Head of caudate nucleus (tissue), 42 donors: ENCODE results near the gene DLG2.
A peak's percentile ranks its signal among the peaks of the same experiment; 100 is the strongest.
"Not testable (repeated sequence)": the region's sequence is repeated elsewhere in the genome, so short reads cannot be mapped to it uniquely, and the experiment has no call there.

Experiments used
- DNase-seq, 42 donors: peaks; one replicate each; pipeline versions ENCODE4 v3.0.0 to v3.0.0-alpha.2; 2020 to 2021; ENCODE audit warnings: mixed read lengths in 7 of 42
- intact Hi-C: fragments of 100-400 bp; cut with DNase I; formaldehyde crosslinking; loops from one replicate; pipeline ENCODE4 v1.15.0; 2022

DLG2 gene

DNA sequence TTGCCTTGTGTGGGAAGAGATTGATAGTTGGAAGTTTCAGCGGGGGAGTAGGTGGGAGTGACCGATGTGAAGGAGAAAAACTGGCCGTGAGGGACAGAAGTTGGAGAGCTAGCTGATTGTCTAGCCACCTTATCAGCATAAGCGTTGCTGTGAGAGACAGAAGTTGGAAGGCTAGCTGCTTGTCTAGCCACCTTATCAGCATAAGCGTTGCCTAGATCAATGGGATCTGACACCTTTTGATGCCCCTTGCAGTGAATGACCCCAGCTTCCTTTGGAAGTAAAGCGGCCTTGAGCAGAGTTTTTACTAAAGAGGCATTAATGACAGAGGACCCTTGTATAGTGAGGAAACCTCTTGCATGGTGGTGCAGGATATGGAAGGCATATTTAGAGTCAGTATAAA is 2183.3 kb downstream of the DLG2 start:
- DNase-seq, result not testable (repeated sequence)

DNA sequence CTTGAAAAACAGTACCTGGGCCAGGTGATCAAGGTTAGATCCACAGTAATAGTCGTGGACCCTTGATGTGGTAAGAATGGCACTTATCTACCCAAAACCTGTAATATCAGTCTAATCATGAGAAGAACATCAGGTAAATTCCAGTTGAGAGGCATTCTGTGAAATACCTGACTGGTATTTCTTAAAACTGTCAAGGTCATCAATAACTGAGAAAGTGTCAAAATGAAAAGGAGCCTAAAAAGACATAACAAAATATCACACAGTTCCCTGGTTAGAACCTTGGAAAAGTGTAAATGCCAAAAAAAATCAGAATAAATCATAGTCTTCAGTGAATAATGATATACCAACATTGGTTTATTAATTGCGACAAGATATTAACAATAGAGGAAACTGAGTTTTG is 2185.5 kb downstream of the DLG2 start:
- no peak for DNase-seq
- intact Hi-C loops, result no loop called here

More for the DNA sequence above, 2183.3 kb downstream of the DLG2 start:
- intact Hi-C loops, result not testable (repeated sequence)

DNA sequence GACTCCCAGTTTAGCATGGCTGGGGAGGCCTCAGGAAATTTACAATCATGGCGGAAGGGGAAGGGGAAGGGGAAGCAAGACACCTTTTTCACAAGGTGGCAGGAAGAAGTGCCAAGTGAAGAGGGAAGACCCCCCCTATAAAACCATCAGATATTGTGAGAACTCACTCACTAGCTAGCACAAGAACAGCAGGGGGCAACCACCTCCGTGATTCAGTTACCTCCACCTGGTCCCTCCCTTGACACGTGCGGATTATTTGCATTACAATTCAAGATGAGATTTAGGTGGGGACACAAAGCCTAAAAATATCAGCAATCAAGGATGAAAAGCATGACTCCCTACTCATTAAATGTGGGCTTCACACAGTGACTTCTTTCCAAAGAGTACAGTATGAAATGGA is 2186.0 kb downstream of the DLG2 start:
- intact Hi-C loops, result no loop called here
- no peak for DNase-seq

DNA sequence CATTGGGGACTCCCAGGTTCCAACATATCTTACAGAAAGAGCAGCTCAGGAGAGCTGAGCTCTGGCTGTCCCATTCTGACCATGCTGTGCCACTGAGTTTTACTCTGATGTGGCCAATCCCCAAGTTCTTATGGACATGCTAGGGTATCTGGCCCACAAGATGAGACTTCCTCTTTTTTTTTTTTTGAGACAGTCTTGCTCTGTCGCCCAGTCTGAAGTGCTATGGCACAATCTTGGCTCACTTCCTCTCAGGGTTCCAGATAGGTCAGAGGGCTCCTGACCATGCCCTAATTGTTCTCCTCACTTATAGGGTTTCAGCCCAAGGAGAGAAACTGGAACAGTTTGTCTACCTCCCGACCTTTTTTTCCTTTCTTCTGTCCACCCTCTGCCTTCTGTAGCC is 2188.7 kb downstream of the DLG2 start:
- intact Hi-C loops, result no loop called here
- peak in 1 of 42 donors; percentile 8 for DNase-seq

DNA sequence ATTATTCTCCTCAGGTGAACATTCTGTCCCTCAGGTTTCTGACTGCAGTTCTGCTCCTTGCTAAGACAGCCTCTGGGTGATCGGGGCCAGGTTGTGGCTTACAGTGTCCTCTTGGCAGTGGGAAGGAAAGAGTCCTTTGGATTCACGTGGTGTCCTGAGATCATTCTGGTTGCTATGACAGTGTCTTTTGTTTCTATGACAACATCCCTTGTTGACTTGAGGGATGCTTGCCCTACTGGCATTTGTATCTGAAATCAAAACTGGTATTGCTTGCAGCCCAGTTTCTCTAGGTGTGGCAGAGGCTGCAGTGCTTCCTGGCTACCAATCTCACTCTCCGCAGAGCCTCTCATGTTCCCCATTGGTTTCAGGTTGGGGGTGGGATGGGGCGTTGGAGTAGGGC is 2189.2 kb downstream of the DLG2 start:
- DNase-seq, result no peak
- intact Hi-C loops, result no loop called here

DNA sequence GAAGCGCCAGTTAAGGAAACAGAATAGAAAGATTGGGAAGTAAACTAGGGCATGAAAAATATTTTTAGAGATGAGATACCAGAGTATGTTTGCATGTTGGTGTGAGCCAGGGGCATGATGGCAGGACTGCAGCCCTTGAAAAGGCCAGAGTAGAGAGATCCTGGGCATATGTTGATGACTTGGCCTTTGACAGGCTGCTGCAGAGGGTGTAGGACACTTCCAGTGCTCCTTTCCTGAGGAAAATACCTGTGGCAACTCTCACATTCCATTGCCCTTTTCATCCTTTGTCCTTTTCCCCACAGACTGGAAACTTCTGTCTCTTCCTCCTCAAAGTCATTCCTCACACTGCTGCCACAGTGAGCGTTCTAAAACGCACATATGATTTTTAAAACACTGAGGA is 2190.3 kb downstream of the DLG2 start:
- intact Hi-C loops, result no loop called here
- no peak for DNase-seq

DNA sequence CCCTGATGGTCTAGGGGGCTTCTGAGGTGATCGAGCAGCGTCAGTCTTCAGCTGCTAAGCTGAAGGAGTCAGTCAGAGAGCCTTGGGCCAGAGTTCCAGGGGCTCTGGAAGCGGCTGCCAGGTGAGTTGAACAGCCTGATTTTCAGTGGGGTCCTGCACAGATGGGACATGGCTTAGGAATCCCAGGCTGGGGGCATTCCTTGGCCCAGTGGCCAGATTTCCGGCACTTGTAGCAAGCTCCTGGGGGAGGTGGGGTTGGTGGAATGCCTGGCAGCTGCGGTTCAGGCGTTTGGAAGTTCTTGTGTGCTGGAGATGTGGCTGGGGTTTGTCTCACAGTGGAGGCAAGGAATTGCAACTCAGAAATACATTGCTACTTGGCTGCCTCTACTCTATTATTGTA is 2192.3 kb downstream of the DLG2 start:
- not testable (repeated sequence) for DNase-seq

DNA sequence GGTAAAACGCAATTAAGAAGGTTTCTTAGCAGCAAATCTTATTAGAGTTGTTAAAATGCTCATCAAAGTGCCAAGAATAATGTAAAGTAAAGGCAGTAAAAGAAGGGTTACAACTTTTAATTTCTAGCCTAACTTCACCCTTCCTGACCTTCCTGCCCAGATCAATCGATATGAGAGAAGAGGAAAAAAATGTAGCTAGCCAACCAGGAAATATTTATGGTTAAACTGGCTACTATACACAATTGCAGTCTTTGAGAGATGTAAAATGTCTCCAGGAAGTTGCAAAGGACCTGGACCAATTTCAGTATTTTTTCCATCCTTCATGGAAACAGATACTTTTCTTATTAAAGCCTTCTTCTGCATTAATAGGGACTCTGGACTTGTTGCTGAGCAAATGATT is 2199.2 kb downstream of the DLG2 start:
- intact Hi-C loops, result no loop called here
- no peak for DNase-seq

More for the DNA sequence above, 2192.3 kb downstream of the DLG2 start:
- intact Hi-C loops, result not testable (repeated sequence)

DNA sequence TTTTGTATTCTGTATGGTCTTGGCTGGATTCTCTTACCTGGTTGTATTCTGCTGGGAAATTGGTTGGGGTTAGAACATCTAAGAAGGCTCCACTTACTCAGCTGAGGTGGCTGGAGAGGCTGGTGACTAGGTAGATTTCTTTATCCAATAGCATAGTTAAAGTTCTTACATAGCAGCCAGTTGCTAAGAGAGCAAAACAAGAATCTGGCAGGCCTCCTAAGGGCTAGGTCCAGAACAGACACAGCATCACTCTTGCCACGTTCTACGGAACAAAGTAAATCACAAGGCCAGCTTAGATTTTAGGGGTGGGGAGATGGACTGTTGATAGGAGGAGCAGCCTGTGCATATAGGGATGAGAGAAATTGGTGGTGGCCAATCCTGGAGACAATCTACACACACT is 2199.6 kb downstream of the DLG2 start:
- no peak for DNase-seq
- intact Hi-C loops, result no loop called here

DNA sequence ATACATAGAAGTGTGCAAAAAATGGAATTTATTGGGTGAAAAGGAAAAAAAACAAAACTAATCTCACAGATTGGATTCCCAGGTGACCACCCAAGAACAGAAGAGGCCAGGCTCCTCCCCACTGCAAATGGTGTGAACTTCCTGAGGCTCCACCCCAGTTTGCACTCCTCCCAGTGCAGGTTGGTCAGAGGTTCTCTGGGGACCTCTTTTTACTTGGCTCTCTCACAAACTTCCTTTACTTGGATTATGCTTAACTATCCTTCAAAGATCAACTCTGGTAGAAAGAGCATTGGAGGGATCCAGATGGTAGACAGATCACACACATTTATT is 2202.0 kb downstream of the DLG2 start:
- intact Hi-C loops, result no loop called here
- DNase-seq, result no peak

DNA sequence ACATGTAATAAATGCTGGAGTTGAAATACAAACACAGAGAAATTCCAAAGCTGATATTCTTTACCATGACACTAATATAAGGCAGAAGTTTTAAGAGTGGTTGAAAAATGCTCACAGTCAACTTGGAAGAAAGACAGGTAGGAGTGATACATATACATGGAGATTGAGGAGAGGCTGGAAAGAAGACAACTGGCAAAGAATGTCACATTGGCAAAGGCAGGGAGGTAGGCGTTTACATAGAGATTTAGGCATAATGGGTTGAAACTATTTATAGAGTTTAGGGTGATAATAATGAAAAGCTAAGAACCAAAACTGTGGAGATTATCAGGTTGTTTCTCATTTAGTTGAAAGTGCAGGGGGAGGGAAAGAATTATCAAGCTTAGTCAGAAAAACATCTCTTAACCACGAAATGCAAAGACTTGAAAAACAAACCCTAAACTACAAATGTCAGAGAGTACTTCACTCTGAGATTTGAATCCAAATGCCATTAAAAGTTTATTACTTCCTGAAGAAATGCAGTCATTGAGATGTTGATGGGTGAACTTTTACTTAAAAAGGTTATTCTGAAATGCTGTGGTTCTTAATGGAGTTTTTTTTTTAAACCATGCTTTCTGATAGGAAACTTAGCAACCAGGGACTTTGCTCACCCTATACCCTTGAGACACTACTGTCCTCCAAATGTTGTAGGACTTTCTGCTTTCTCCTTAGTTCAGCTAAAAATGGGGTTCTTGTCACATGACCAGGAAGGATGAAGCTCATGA is 2202.6 kb downstream of the DLG2 start:
- intact Hi-C loops, result no loop called here
- peak in 11 of 42 donors; percentile 13 to 66 (median 34) for DNase-seq

DNA sequence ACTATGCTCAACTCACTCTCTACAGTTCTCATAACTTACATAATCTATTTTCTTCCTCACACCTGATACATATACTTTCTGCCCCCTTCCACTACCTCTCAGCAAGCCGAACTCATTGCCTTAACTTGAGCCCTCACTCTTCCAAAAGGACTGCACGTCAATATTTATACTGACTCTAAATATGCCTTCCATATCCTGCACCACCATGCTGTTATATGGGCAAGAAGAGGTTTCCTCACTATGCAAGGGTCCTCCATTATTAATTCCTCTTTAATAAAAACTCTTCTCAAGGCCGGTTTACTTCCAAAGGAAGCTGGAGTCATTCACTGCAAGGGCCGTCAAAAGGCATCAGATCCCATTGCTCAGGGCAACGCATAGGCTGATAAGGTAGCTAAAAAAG is 2204.5 kb downstream of the DLG2 start:
- intact Hi-C loops, DNase-seq: not testable (repeated sequence)

DNA sequence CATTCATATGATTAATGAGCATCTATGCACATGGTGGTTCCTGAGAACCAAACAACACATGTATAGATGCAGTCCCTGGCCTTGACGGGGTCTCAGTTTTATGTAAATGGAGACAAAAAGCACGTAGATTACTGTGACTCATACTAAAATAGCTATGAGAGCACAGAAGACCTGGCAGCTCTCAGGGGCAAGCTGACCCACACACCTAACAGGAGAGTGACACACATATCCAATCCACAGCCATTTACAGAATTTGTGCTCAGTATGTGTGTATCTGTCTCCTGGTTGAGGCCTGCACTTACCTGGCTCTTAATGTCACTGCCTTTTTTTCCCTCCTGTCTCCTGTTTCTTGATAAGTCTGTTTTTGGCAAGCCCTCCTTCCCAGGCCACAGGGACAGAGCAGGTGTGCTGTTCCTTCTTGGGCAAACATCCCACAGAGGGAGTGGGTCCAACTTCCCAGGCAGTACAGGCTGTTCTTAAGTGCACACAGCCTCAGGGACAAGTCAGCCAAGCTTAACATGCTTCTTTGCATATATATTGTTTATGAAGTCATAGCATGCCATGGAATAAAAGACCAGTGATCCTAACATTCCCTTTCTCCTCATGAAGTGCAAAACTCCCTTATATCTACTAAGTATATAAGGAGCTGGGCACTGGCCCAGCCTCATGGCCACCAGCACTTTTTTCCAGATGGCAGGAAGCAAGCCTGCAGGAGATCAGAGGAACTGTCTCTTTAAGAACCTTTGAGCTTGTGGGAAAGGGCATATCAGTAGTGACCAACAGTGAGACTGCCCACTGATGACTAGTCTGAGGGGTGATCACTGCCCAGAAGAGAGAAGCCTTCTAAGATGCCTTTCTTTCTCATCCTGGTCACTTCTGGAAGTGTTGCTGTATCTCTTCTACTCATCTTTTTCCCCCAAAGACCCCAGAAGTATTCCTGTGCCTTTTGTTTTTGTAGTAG is 2216.3 kb downstream of the DLG2 start:
- intact Hi-C loops, result no loop called here
- DNase-seq, result no peak

DNA sequence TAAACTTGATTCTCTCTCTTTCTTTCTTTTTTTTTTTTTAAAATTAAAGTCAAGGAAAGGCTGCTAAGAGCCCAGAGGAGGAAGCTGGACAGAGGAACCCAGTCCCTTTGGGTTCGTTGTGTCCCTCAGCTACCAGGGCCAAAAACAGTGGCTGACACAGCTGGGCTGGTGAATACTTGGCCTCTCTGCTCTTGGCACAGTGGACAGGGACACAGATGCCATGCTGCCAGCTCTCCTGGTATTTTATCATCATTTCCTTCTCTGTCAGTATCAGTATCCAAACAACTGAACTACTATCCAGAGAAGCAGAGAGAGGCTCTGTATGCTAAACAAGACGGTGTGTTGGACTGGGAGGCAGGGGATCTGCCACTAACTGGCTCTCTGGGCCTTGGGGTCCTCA is 2217.3 kb downstream of the DLG2 start:
- DNase-seq, result peak in 37 of 42 donors; percentile 6 to 72 (median 38)
- intact Hi-C loops, result no loop called here

DNA sequence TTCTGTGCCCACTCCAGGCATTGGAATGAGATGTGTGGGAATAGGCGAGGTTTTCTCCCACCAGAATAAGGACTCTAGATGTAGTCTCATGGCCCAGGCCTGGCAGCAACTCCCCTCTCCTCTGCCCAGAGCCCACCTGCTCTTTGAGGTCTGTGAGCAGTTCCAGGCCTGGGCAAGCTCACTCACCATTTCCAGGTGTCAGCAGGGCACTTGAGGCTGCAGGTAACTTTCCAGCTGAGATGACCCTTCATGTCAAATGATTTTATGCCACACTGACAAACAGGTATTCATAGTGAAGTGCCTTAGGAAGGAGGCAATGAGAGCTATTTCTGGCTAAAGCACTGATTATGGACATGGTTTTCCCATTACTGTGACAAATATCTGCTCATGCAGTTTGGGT is 2217.7 kb downstream of the DLG2 start:
- intact Hi-C loops, result no loop called here
- DNase-seq, result no peak

DNA sequence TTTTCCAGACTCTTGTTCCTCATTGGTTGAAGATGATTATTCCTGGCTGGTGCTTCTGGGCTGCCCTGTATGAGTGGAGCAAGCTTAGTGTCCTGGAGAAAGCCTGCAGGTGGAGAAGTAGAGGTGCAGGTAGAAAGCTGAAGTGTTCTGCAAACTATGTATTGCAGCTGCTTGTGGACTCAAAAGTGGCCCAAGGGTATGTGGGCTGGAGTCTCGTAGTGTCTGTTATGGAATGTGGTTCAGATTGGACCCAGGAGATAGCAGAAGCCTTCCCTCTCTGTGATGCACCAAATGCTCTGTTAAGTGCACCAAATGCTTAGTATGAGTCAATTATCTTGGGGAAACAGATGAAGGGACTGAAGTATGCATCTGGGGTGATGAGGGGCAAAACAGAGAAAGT is 2218.2 kb downstream of the DLG2 start:
- DNase-seq, result no peak
- intact Hi-C loops, result no loop called here
